ENCODE data around the gene TMA7B. TPM values are rescaled to one million over a fixed set of nuclear protein-coding genes. Genes with fewer than 3 reads are reported as not detected.

Gene TMA7B
- total RNA-seq, 1 donor from 2014 or later, result not detected

- Histone ChIP-seq H3K27me3 (ENCODE audit: control insufficient read depth, insufficient read depth, low read length) (no peaks in the 10 kb centered on the region), H3K36me3 (ENCODE audit: control insufficient read depth, insufficient read depth, low read length) (no peaks in the 10 kb centered on the region), H3K4me3 (ENCODE audit: low read depth, low read length) (no peak overlapping the region)
- no peak for TF ChIP-seq CTCF (IDR thresholded peaks at IDR 0.05; ENCODE audit: insufficient read depth, low read length, poor library complexity, severe bottlenecking)
- no peak for DNase-seq (ENCODE audit: low read depth)
Measured at GRCh38 chr22:39966470-39966869, 6.3 kb downstream of the TMA7B start.

GRCh38 chr22:39967103-39967829, 7.1 kb downstream of the TMA7B start:
- no peak overlapping the region for H3K4me3 ChIP-seq (ENCODE audit: low read depth, low read length)
- peaks cover 2% of the 10 kb centered on the region for H3K27me3 ChIP-seq (ENCODE audit: control insufficient read depth, insufficient read depth, low read length)
- no peaks in the 10 kb centered on the region for H3K36me3 ChIP-seq (ENCODE audit: control insufficient read depth, insufficient read depth, low read length)
- no peak for DNase-seq (ENCODE audit: low read depth)
- no peak for TF ChIP-seq CTCF (IDR thresholded peaks at IDR 0.05; ENCODE audit: insufficient read depth, low read length, poor library complexity, severe bottlenecking)

GRCh38 chr22:39967996-39968972, 8.1 kb downstream of the TMA7B start:
- no peak for DNase-seq (ENCODE audit: low read depth)
- no peak overlapping the region for H3K4me3 ChIP-seq (ENCODE audit: low read depth, low read length)
- H3K36me3 ChIP-seq (ENCODE audit: control insufficient read depth, insufficient read depth, low read length), result no peaks in the 10 kb centered on the region
- TF ChIP-seq CTCF (IDR thresholded peaks at IDR 0.05; ENCODE audit: insufficient read depth, low read length, poor library complexity, severe bottlenecking), result no peak
- H3K27me3 ChIP-seq (ENCODE audit: control insufficient read depth, insufficient read depth, low read length), result peaks cover 10% of the 10 kb centered on the region

GRCh38 chr22:39970742-39971141, 10.5 kb downstream of the TMA7B start:
- Histone ChIP-seq H3K27me3 (ENCODE audit: control insufficient read depth, insufficient read depth, low read length) (peaks cover 14% of the 10 kb centered on the region), H3K36me3 (ENCODE audit: control insufficient read depth, insufficient read depth, low read length) (no peaks in the 10 kb centered on the region), H3K4me3 (ENCODE audit: low read depth, low read length) (no peak overlapping the region)
- no peak for TF ChIP-seq CTCF (IDR thresholded peaks at IDR 0.05; ENCODE audit: insufficient read depth, low read length, poor library complexity, severe bottlenecking)
- no peak for DNase-seq (ENCODE audit: low read depth)

GRCh38 chr22:39972641-39973040, 12.4 kb downstream of the TMA7B start:
- H3K36me3 ChIP-seq (ENCODE audit: control insufficient read depth, insufficient read depth, low read length), result no peaks in the 10 kb centered on the region
- DNase-seq (ENCODE audit: low read depth), result no peak
- no peak for TF ChIP-seq CTCF (IDR thresholded peaks at IDR 0.05; ENCODE audit: insufficient read depth, low read length, poor library complexity, severe bottlenecking)
- H3K4me3 ChIP-seq (ENCODE audit: low read depth, low read length), result no peak overlapping the region
- H3K27me3 ChIP-seq (ENCODE audit: control insufficient read depth, insufficient read depth, low read length), result peaks cover 20% of the 10 kb centered on the region

Data from kidney epithelial cell (primary cell).